ENCODE results near the gene TST. TPM values are rescaled to one million over a fixed set of nuclear protein-coding genes. Genes with fewer than 3 reads are reported as not detected.

TST gene
- polyA plus RNA-seq, 2 of the 4 experiments (the other 2 are of a cell fraction): 43.2 to 50.1 TPM

DNA sequence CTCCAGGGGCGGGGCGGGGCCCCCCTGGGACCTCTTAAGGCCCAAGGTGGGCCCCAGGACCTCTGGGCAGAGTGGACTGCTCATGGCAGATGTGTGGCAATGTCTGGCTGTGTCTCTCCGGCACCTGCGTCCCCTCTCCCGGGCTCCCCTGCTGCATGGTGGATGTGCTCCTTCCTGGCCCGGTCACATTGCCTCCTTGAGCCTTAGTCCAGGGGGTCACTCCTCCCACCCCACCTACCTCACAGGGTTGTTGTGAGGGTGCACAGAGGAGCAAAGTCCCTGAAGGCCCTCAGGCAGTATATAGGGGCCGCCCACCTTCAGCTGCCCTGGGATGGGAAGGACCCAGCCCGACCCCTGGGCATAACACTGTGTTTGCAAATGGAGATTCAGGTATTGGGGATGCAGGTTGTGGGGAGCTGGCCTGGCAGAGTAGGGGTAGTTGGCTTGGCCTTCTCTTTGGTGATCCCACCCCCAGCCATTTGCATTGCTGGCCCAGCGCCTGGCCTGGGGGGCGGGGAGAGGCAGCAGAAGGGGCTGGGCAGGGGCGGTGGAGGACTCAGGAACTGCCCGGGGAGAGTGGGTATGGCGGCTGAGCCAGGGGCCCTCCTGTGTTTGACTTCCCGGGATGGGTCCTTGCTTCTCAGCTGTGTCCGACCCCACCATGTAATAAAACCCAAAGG lies 43.6 kb upstream of the TST start (continued):
- no peak for TF ChIP-seq PBX3 (IDR thresholded peaks at IDR 0.05)

- WGBS (ENCODE audit: missing lambda C conversion rate): no CpG with 5 or more reads among the region's 7 CpGs
- no peaks in the 10 kb centered on the region for H3K9me3 ChIP-seq
- no peak overlapping the region for H3K4me2 ChIP-seq
- no peak for DNase-seq (ENCODE audit: low read depth in 1 of 2, low spot score in 1 of 2)
- CTCF ChIA-PET: no interaction called here
- no peak overlapping the region for H3K4me3 ChIP-seq
- H3K4me1 ChIP-seq: no peaks in the 10 kb centered on the region
- POLR2A ChIA-PET: no interaction called here
- no peak for TF ChIP-seq HOXB5 (CRISPR knock-in tag; IDR thresholded peaks at IDR 0.05)
- H3K27ac ChIP-seq: no peak overlapping the region
- no peak for FAIRE-seq
- ATAC-seq: no peak
These were observed 43.1 kb upstream of the TST start for GRCh38 chr22:37062376-37062675.

GRCh38 chr22:37061611-37062375 lies 42.5 kb upstream of the TST start:
- no peaks in the 10 kb centered on the region for H3K9me3 ChIP-seq
- no peaks in the 10 kb centered on the region for H3K4me1 ChIP-seq
- no peak overlapping the region for H3K27ac ChIP-seq
- CTCF ChIA-PET: no interaction called here
- TF ChIP-seq POLR2AphosphoS2 (conservative IDR thresholded peaks at IDR 0.05; ENCODE audit: low read length) (no peak), ATOH8 (CRISPR knock-in tag; IDR thresholded peaks at IDR 0.05; ENCODE audit: low read depth) (no peak), ZFP36 (IDR thresholded peaks at IDR 0.05; ENCODE audit: borderline replicate concordance, partially characterized antibody) (peak; percentile 39), ELK1 (IDR thresholded peaks at IDR 0.05; ENCODE audit: low read depth, low read length) (no peak)
- WGBS (ENCODE audit: missing lambda C conversion rate): 75% methylated on average over 7 of the region's 10 CpGs
- FAIRE-seq (no peak), ATAC-seq (no peak), DNase-seq (ENCODE audit: low read depth in 1 of 2, low spot score in 1 of 2) (no peak)
- no peak overlapping the region for H3K4me2 ChIP-seq
- no peak overlapping the region for H3K4me3 ChIP-seq
- POLR2A ChIA-PET: no interaction called here

DNA sequence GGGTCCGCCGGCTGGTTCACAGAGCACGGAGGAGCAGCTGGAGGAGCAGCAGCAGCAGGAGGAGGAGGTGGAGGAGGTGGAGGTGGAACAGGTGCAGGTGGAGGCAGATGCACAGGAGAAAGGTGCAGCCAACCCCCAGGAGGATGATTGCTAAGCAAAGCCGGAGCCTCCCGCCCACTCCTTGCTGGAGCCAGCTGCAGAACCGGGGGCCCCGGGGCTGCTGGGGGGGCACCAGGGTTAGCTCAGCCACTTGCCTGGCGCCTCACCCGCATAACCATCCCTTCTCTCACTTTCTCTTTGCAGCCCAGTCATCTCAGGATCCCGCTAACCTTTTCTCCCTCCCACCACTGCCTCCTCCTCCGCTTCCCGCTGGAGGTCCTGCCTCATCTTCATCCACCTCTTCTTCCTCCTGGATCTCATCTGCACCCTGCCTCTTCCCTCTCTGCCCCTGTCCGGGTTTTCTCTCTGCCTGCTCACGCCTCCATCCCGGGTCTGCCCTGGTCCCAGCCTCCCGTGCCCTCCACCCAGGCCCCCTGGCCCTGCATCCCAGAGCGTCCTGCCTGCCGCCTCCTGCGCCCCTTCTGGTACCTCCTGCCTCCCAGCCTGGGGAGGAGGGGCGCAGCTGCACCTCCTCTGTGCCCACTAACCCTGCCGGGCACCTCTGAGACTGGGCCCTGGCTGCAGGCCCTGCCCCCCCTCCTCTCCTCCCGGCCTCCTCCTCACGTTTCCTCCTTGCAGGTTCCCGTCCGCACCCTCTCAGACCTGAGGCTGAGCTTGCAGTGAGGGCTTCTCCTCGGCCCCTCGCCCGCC lies 41.8 kb upstream of the TST start:
- no peak for DNase-seq (ENCODE audit: low read depth in 1 of 2, low spot score in 1 of 2)
- H3K27ac ChIP-seq: no peak overlapping the region
- POLR2A ChIA-PET: no interaction called here
- no peak overlapping the region for H3K4me2 ChIP-seq
- CTCF ChIA-PET: no interaction called here
- ATAC-seq: no peak
- TF ChIP-seq TFCP2L1 (CRISPR knock-in tag; IDR thresholded peaks at IDR 0.05): no peak
- TF ChIP-seq TP53 (CRISPR knock-in tag; IDR thresholded peaks at IDR 0.05): no peak
- TF ChIP-seq ESRRA (IDR thresholded peaks at IDR 0.05; ENCODE audit: borderline replicate concordance, low read length): no peak
- no peak for TF ChIP-seq FOSL2 (IDR thresholded peaks at IDR 0.05)
- TF ChIP-seq FOSL2 (CRISPR knock-in tag; IDR thresholded peaks at IDR 0.05): no peak
- TF ChIP-seq GATA3 (IDR thresholded peaks at IDR 0.05; ENCODE audit: borderline replicate concordance): no peak
- TF ChIP-seq HDAC2 (IDR thresholded peaks at IDR 0.05): no peak
- TF ChIP-seq, protein P1, sequence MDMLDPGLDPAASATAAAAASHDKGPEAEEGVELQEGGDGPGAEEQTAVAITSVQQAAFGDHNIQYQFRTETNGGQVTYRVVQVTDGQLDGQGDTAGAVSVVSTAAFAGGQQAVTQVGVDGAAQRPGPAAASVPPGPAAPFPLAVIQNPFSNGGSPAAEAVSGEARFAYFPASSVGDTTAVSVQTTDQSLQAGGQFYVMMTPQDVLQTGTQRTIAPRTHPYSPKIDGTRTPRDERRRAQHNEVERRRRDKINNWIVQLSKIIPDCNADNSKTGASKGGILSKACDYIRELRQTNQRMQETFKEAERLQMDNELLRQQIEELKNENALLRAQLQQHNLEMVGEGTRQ (IDR thresholded peaks at IDR 0.05): no peak
- no peak for TF ChIP-seq CBX2 (IDR thresholded peaks at IDR 0.05; ENCODE audit: borderline replicate concordance, low read depth)
- TF ChIP-seq, protein P2, sequence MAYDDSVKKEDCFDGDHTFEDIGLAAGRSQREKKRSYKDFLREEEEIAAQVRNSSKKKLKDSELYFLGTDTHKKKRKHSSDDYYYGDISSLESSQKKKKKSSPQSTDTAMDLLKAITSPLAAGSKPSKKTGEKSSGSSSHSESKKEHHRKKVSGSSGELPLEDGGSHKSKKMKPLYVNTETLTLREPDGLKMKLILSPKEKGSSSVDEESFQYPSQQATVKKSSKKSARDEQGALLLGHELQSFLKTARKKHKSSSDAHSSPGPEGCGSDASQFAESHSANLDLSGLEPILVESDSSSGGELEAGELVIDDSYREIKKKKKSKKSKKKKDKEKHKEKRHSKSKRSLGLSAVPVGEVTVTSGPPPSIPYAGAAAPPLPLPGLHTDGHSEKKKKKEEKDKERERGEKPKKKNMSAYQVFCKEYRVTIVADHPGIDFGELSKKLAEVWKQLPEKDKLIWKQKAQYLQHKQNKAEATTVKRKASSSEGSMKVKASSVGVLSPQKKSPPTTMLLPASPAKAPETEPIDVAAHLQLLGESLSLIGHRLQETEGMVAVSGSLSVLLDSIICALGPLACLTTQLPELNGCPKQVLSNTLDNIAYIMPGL (CRISPR knock-in tag; IDR thresholded peaks at IDR 0.05; ENCODE audit: borderline replicate concordance): no peak
- TF ChIP-seq HOXB5 (CRISPR knock-in tag; IDR thresholded peaks at IDR 0.05): no peak
- TF ChIP-seq RFX5 (IDR thresholded peaks at IDR 0.05): no peak
- TF ChIP-seq FOSB (CRISPR knock-in tag; IDR thresholded peaks at IDR 0.05): no peak
- TF ChIP-seq ZSCAN20 (CRISPR knock-in tag; IDR thresholded peaks at IDR 0.05): no peak
- TF ChIP-seq RAD21 (conservative IDR thresholded peaks at IDR 0.05 in 1 of 2, IDR thresholded peaks at IDR 0.05 in 1 of 2): no peak
- no peak for TF ChIP-seq ATOH8 (CRISPR knock-in tag; IDR thresholded peaks at IDR 0.05; ENCODE audit: low read depth)
- TF ChIP-seq SMC3 (IDR thresholded peaks at IDR 0.05): no peak
- no peak for TF ChIP-seq CEBPB (IDR thresholded peaks at IDR 0.05)
- FAIRE-seq: no peak
- H3K4me1 ChIP-seq: no peaks in the 10 kb centered on the region
- 88% methylated on average over 23 of the region's 28 CpGs for WGBS (ENCODE audit: missing lambda C conversion rate)
- no peaks in the 10 kb centered on the region for H3K9me3 ChIP-seq
- no peak overlapping the region for H3K4me3 ChIP-seq
